Calu3 (cell line): ENCODE results near the gene UBR4. TPM values are rescaled to one million over a fixed set of nuclear protein-coding genes. Genes with fewer than 3 reads are reported as not detected.

Experiments used
- BruUV-seq: library from RNA; stranded (reverse); fragments of 400-500 nt; replicated peaks from 2 replicates; lab custom pipeline; 2021; lab: Mats Ljungman, UMichigan
- CTCF ChIA-PET: fragments of 300-600 bp; sonication (Branson Sonifier 250); formaldehyde crosslinking; loops from one replicate; lab custom pipeline; 2022; ENCODE audit warnings: antibody characterized with exemption; lab: Charles Lee
- DNase-seq: peaks from one replicate; pipeline ENCODE4 v3.0.0; 2022
- H3K27ac Mint-ChIP-seq: one replicate; pipeline ENCODE4 v1.8.0; 2022; ENCODE audit warnings: mixed read lengths; ENCODE audit not compliant: unreplicated experiment
- H3K27me3 Mint-ChIP-seq: one replicate; pipeline ENCODE4 v1.8.0; 2022; ENCODE audit warnings: mixed read lengths; ENCODE audit not compliant: unreplicated experiment
- H3K36me3 Mint-ChIP-seq: one replicate; pipeline ENCODE4 v1.8.0; 2022; ENCODE audit warnings: mild to moderate bottlenecking, moderate library complexity, mixed read lengths; ENCODE audit not compliant: insufficient read depth, unreplicated experiment
- H3K4me1 Mint-ChIP-seq: one replicate; pipeline ENCODE4 v1.8.0; 2022; ENCODE audit warnings: mild to moderate bottlenecking, low read depth, mixed read lengths; ENCODE audit not compliant: unreplicated experiment
- H3K4me3 Mint-ChIP-seq: one replicate; pipeline ENCODE4 v1.8.0; 2022; ENCODE audit warnings: mild to moderate bottlenecking, low read depth, moderate library complexity, mixed read lengths; ENCODE audit not compliant: unreplicated experiment
- H3K9me3 Mint-ChIP-seq: one replicate; pipeline ENCODE4 v1.8.0; 2022; ENCODE audit warnings: low read depth, mixed read lengths; ENCODE audit not compliant: unreplicated experiment
- CTCF ChIP-seq: fragments of 200-600 bp; IDR thresholded peaks from one replicate; pipeline ENCODE4 v1.8.0; 2022; ENCODE audit warnings: antibody characterized with exemption; ENCODE audit not compliant: unreplicated experiment
- intact Hi-C: fragments of 100-400 bp; cut with micrococcal nuclease; formaldehyde crosslinking; loops from one replicate; pipeline ENCODE4 v1.10.0; 2022; ENCODE audit not compliant: unreplicated experiment
- total RNA-seq: library from RNA; stranded (reverse); gene quantifications from 2 replicates; pipeline ENCODE4 v1.2.3, GENCODE V29; 2022

UBR4 gene
- total RNA-seq, 1 experiment from 2014 or later = 123 TPM

GRCh38 chr1:19151537-19151936 lies 58.5 kb downstream of the UBR4 start:
- H3K4me3 Mint-ChIP-seq = no peak overlapping the region
- DNase-seq = no peak
- H3K27ac Mint-ChIP-seq = no peak overlapping the region
- no TSS peak for BruUV-seq
- no peaks in the 10 kb centered on the region for H3K9me3 Mint-ChIP-seq
- H3K36me3 Mint-ChIP-seq = peaks cover 56% of the 10 kb centered on the region
- no peak for TF ChIP-seq CTCF
- no peaks in the 10 kb centered on the region for H3K27me3 Mint-ChIP-seq
- intact Hi-C loops = no loop called here
- no peaks in the 10 kb centered on the region for H3K4me1 Mint-ChIP-seq
- CTCF ChIA-PET = no interaction called here

- no TSS peak for BruUV-seq
These were observed 60.3 kb downstream of the UBR4 start for GRCh38 chr1:19149736-19150135.

GRCh38 chr1:19140465-19140864 lies 69.6 kb downstream of the UBR4 start:
- no peak for TF ChIP-seq CTCF
- BruUV-seq = no TSS peak
- peaks cover 42% of the 10 kb centered on the region for H3K36me3 Mint-ChIP-seq

More at GRCh38 chr1:19149736-19150135, 60.3 kb downstream of the UBR4 start:
- DNase-seq = no peak
- H3K27ac Mint-ChIP-seq = no peak overlapping the region
- no peak overlapping the region for H3K4me3 Mint-ChIP-seq
- CTCF ChIA-PET = interaction anchor here (1.2 kb wide), 1 partner anchor 10 kb away, joined by 3 read pairs; no protein-coding TSS in a partner anchor
- H3K27me3 Mint-ChIP-seq = no peaks in the 10 kb centered on the region
- no peaks in the 10 kb centered on the region for H3K4me1 Mint-ChIP-seq
- no peaks in the 10 kb centered on the region for H3K9me3 Mint-ChIP-seq
- peaks cover 57% of the 10 kb centered on the region for H3K36me3 Mint-ChIP-seq
- intact Hi-C loops = no loop called here
- no peak for TF ChIP-seq CTCF

GRCh38 chr1:19139711-19140110 lies 70.4 kb downstream of the UBR4 start:
- H3K4me3 Mint-ChIP-seq = no peak overlapping the region
- H3K27ac Mint-ChIP-seq = no peak overlapping the region
- no peaks in the 10 kb centered on the region for H3K4me1 Mint-ChIP-seq
- peaks cover 39% of the 10 kb centered on the region for H3K36me3 Mint-ChIP-seq
- intact Hi-C loops = no loop called here
- no peaks in the 10 kb centered on the region for H3K9me3 Mint-ChIP-seq
- H3K27me3 Mint-ChIP-seq = no peaks in the 10 kb centered on the region
- CTCF ChIA-PET = interaction anchor here (1.2 kb wide), 1 partner anchor 10 kb away, joined by 3 read pairs; no protein-coding TSS in a partner anchor
- no TSS peak for BruUV-seq
- no peak for DNase-seq
- TF ChIP-seq CTCF = no peak

More at GRCh38 chr1:19140465-19140864, 69.6 kb downstream of the UBR4 start:
- Mint-ChIP-seq H3K27ac (no peak overlapping the region), H3K27me3 (no peaks in the 10 kb centered on the region), H3K4me1 (no peaks in the 10 kb centered on the region), H3K9me3 (no peaks in the 10 kb centered on the region), H3K4me3 (no peak overlapping the region)
- CTCF ChIA-PET = interaction anchor here (1.2 kb wide), 1 partner anchor 9 kb away, joined by 3 read pairs; no protein-coding TSS in a partner anchor
- no peak for DNase-seq
- intact Hi-C loops = no loop called here
